ENCODE measurements around the gene HRK. TPM values are rescaled to one million over a fixed set of nuclear protein-coding genes. Genes with fewer than 3 reads are reported as not detected.
"Not testable (repeated sequence)": the region's sequence is repeated elsewhere in the genome, so short reads cannot be mapped to it uniquely, and the experiment has no call there.

HRK gene
- total RNA-seq, 2 experiments from 2014 or later: not detected

- CTCF ChIA-PET: no interaction called here
- H3K36me3 Mint-ChIP-seq: no peaks in the 10 kb centered on the region
- no peaks in the 10 kb centered on the region for H3K9me3 Mint-ChIP-seq (ENCODE audit: low read depth)
- ATAC-seq (no peak), DNase-seq (no peak)
- peaks cover 20% of the 10 kb centered on the region for H3K4me1 Mint-ChIP-seq
- peak overlapping the region; percentile 90 for H3K27ac Mint-ChIP-seq
- H3K4me3 Mint-ChIP-seq: peak overlapping the region; percentile 92
- peaks cover 9% of the 10 kb centered on the region for H3K27me3 Mint-ChIP-seq
These were observed 62.8 kb downstream of the HRK start for GRCh38 chr12:116818341-116818856.

DNA sequence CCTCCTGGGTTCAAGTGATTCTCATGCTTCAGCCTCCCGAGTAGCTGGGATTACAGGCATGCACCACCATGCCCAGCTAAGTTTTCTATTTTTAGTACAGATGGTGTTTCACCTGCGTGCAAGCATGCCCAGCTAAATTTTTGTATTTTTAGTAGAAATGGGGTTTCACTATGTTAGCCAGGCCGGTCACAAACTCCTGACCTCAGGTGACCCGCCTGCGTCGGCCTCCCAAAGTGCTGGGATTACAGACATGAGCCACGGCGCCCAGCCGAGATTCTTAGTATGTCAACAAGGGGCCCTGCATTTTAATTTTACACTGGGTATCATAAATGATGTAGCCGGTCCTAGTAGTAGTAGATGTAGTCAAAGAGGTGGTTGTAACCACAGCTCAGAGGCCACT is 66.5 kb downstream of the HRK start:
- H3K4me3 Mint-ChIP-seq; CTCF ChIA-PET; ATAC-seq; H3K36me3 Mint-ChIP-seq; DNase-seq; H3K27ac Mint-ChIP-seq; H3K9me3 Mint-ChIP-seq (ENCODE audit: low read depth); H3K27me3 Mint-ChIP-seq: not testable (repeated sequence)
- peaks cover 13% of the 10 kb centered on the region for H3K4me1 Mint-ChIP-seq

GRCh38 chr12:116813271-116814041 is 67.8 kb downstream of the HRK start:
- no peaks in the 10 kb centered on the region for H3K9me3 Mint-ChIP-seq (ENCODE audit: low read depth)
- H3K4me3 Mint-ChIP-seq: no peak overlapping the region
- no peaks in the 10 kb centered on the region for H3K27me3 Mint-ChIP-seq
- H3K36me3 Mint-ChIP-seq: no peaks in the 10 kb centered on the region
- DNase-seq: no peak
- CTCF ChIA-PET: no interaction called here
- ATAC-seq: no peak
- no peak overlapping the region for H3K27ac Mint-ChIP-seq
- peaks cover 7% of the 10 kb centered on the region for H3K4me1 Mint-ChIP-seq

DNA sequence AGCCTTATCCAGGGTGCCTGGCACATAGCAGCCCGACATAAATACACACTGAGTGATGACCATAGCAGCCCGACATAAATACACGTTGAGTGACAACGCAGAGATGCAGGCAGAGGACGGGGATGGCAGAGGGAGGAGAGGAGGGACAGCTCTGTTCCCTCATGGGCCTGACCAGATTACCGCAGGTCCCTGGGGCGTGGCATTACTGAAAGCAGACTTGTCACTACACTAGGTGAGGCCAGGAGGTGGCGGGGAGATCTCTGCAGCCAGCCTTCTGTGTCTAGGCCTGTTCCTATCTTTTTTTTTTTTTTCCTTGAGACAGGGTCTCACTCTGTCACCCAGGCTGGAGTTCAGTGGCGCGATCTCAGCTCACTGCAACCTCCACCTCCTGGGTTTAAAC is 69.0 kb downstream of the HRK start:
- CTCF ChIA-PET: no interaction called here
- no peak for ATAC-seq
- no peak overlapping the region for H3K4me3 Mint-ChIP-seq
- no peaks in the 10 kb centered on the region for H3K27me3 Mint-ChIP-seq
- no peaks in the 10 kb centered on the region for H3K9me3 Mint-ChIP-seq (ENCODE audit: low read depth)
- H3K4me1 Mint-ChIP-seq: no peaks in the 10 kb centered on the region
- DNase-seq: no peak
- H3K27ac Mint-ChIP-seq: no peak overlapping the region
- no peaks in the 10 kb centered on the region for H3K36me3 Mint-ChIP-seq

DNA sequence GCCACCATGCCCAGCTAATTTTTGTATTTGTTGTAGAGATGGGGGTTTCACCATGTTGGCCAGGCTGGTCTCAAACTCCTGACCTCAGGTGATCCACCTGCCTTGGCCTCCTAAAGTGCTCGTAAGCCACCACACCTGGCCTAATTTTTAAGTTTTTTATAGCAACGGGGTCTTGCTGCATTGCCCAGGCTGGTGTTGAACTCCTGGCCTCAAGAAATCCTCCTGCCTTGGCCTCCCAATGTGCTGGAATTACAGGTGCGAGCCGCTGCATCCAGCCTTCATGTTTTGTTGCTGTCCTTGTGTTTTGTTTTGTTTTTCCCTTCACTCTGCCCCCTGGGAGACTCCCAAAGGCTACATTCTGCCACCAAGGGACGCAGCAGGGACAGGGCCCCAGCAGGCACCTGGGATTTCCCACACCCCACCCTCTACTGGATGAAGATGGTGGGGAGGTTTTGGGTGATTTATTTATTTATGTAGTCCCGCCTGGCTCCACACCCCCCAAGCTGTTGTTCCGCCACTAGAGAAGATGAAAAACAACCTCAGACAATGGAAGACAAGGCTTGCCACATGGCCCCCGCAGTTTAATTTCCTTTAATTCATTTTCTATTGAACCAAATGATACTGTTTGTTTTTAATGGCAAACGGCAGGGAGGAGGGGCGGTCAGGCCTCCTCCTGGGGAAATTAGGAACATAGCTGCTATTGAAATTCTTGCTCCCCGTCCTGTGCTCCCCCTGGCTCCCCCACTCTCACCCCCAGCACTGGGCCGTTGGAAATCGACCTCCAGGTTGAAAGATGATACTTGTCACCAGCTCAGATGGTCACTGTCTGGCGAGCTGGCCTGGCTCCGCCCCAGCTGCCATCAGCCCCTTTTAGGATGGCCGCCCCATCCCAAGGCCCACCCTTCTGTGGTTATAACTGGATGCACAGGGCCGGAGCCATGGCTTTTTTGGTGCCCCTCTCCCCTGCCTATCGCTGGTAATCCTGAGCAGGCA is 72.8 kb downstream of the HRK start:
- ATAC-seq (no peak), DNase-seq (no peak)
- H3K9me3 Mint-ChIP-seq (ENCODE audit: low read depth): no peaks in the 10 kb centered on the region
- no peaks in the 10 kb centered on the region for H3K36me3 Mint-ChIP-seq
- no peak overlapping the region for H3K4me3 Mint-ChIP-seq
- CTCF ChIA-PET: no interaction called here
- no peaks in the 10 kb centered on the region for H3K27me3 Mint-ChIP-seq
- no peak overlapping the region for H3K27ac Mint-ChIP-seq
- H3K4me1 Mint-ChIP-seq: no peaks in the 10 kb centered on the region

DNA sequence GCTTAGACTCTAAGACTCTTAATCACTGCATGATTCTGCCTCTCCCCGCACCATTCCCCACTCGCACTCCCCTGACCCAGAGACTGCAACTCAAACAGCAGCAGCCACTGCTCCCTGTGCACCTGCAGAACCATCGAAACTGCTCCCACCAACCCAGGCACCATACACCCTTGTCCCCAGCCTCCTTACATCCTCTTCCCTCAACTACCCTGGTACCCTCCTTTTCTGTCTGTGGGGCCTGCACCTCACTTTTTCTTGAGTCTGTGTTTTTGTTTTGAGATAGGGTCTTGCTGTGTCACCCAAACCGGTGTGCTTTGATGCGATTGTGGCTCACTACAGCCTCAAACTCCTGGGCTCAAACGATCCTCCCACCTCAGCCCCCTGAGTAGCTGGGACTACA is 73.7 kb downstream of the HRK start:
- no peaks in the 10 kb centered on the region for H3K36me3 Mint-ChIP-seq
- CTCF ChIA-PET: no interaction called here
- H3K4me1 Mint-ChIP-seq: no peaks in the 10 kb centered on the region
- H3K27me3 Mint-ChIP-seq: no peaks in the 10 kb centered on the region
- no peaks in the 10 kb centered on the region for H3K9me3 Mint-ChIP-seq (ENCODE audit: low read depth)
- DNase-seq: no peak
- H3K27ac Mint-ChIP-seq: no peak overlapping the region
- no peak for ATAC-seq
- H3K4me3 Mint-ChIP-seq: no peak overlapping the region

DNA sequence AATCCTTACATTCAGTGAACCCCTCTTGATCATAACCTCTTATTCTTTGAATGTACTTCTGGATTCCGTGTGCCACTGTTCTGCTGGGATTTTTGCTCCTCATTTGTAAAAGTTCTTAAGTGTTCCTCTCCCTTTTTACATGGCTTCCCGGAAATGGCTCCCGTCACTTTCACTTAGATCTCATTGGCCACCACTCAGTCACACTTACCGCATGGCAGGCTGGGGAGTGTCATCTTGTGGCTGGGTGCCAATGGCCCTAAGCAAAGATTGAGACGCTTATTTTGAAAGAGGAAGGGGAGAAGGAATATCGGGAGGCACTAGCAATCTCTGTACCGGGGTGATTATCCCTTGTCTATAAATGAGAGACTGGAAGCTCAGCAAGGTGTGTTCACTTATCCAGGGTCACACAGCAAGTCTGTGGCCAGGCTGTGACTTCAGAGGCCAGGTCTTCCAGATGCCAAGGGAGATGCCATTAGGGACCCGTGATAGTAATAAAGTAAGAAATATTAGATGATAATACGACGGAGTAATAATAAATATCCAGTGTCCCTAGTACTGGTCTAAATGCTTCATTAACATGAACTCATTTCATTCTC is 74.3 kb downstream of the HRK start:
- H3K27me3 Mint-ChIP-seq: no peaks in the 10 kb centered on the region
- no peak for ATAC-seq
- H3K4me1 Mint-ChIP-seq: no peaks in the 10 kb centered on the region
- H3K36me3 Mint-ChIP-seq: no peaks in the 10 kb centered on the region
- no peaks in the 10 kb centered on the region for H3K9me3 Mint-ChIP-seq (ENCODE audit: low read depth)
- H3K27ac Mint-ChIP-seq: no peak overlapping the region
- CTCF ChIA-PET: no interaction called here
- DNase-seq: no peak
- no peak overlapping the region for H3K4me3 Mint-ChIP-seq

Other genes starting within 250 kb of the HRK start
- 10 to 100 TPM; 25.3 to 31.8 TPM for gene SPRING1, start 143.4 kb downstream of the HRK start, total RNA-seq
- 1 to 10 TPM; 8.6 to 8.9 TPM for gene RNFT2, start 143.1 kb downstream of the HRK start, total RNA-seq
- 10 to 100 TPM; 11.5 to 12.8 TPM for gene FBXW8, start 29.5 kb upstream of the HRK start, total RNA-seq
- gene TESC, start 218.0 kb upstream of the HRK start, total RNA-seq: 10 to 100 TPM; 72.7 to 83.8 TPM

All from activated CD8-positive, alpha-beta memory T cell treated with anti-CD3 and anti-CD28 coated beads, Interleukin-2, amount 10 ng/mL, durations not matched to agents 7 days and 5 days (primary cell).